ENCODE results near the gene KLHL29. TPM values are rescaled to one million over a fixed set of nuclear protein-coding genes. Genes with fewer than 3 reads are reported as not detected.

Gene KLHL29
- total and polyA plus RNA-seq, 4 donors: 0.29 to 2.3 (median 0.68) TPM

DNA sequence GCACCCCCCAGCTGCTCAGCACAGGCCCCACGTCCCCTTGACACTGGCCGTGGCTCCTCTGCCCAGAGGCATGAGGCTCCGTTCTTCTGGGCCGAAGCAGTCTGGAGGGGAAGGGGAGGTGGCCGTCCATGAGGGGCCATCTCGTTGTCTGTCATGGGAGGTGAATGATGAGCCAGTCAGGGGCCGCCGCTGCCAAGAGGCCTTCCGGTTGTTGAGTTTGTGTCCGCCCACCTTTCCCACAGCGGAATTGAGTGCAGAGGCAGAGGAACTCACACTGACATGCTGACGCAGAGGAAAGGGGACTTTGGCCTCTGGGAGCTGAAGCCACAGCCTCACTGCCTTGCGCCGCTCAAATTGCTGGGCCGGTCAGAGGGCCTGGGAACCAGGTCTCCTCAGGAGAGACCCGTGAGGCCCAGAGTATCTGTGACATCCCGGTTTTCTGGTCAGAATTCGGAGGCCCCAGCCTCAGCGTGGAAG lies 273.5 kb downstream of the KLHL29 start:
- Histone ChIP-seq H3K4me1 (ENCODE audit: control insufficient read depth in 4 of 4, insufficient read depth in 4 of 4, low read length in 3 of 4) (no peaks in the 10 kb centered on the region), H3K9ac (ENCODE audit: low read depth in 1 of 2, low read length in 2 of 2) (no peak overlapping the region), H3K4me3 (ENCODE audit: low read depth in 1 of 3, low read length in 3 of 3) (no peak overlapping the region), H3K9me3 (ENCODE audit: control insufficient read depth in 4 of 4, low read length in 3 of 4) (no peaks in the 10 kb centered on the region), H3K27ac (ENCODE audit: low read depth in 1 of 2, low read length in 2 of 2) (no peak overlapping the region), H3K36me3 (ENCODE audit: control insufficient read depth in 4 of 4, insufficient read depth in 3 of 4, low read depth in 1 of 4, low read length in 3 of 4) (no peaks in the 10 kb centered on the region), H3K27me3 (ENCODE audit: control insufficient read depth in 4 of 4, insufficient read depth in 4 of 4, low read length in 3 of 4) (no peaks in the 10 kb centered on the region)
- TF ChIP-seq NR2F2 (IDR thresholded peaks at IDR 0.05): peak; percentile 37
- TF ChIP-seq, protein P1, sequence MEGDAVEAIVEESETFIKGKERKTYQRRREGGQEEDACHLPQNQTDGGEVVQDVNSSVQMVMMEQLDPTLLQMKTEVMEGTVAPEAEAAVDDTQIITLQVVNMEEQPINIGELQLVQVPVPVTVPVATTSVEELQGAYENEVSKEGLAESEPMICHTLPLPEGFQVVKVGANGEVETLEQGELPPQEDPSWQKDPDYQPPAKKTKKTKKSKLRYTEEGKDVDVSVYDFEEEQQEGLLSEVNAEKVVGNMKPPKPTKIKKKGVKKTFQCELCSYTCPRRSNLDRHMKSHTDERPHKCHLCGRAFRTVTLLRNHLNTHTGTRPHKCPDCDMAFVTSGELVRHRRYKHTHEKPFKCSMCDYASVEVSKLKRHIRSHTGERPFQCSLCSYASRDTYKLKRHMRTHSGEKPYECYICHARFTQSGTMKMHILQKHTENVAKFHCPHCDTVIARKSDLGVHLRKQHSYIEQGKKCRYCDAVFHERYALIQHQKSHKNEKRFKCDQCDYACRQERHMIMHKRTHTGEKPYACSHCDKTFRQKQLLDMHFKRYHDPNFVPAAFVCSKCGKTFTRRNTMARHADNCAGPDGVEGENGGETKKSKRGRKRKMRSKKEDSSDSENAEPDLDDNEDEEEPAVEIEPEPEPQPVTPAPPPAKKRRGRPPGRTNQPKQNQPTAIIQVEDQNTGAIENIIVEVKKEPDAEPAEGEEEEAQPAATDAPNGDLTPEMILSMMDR (IDR thresholded peaks at IDR 0.05; ENCODE audit: low read depth, low read length, missing input control): no peak
- TF ChIP-seq HNF4G (IDR thresholded peaks at IDR 0.05): peak; percentile 45
- TF ChIP-seq FOXA1 (IDR thresholded peaks at IDR 0.05): no peak
- TF ChIP-seq HNF4A (conservative IDR thresholded peaks at IDR 0.05): peak; percentile 48 to 63
- peak; percentile 53 for TF ChIP-seq SP1 (IDR thresholded peaks at IDR 0.05)
- peak in 1 of 2 donors; percentile 31 for TF ChIP-seq RAD21 (IDR thresholded peaks at IDR 0.05)
- WGBS: 46% methylated on average over 19 of the region's 19 CpGs
- peak; percentile 48 for DNase-seq (ENCODE audit: low spot score)

DNA sequence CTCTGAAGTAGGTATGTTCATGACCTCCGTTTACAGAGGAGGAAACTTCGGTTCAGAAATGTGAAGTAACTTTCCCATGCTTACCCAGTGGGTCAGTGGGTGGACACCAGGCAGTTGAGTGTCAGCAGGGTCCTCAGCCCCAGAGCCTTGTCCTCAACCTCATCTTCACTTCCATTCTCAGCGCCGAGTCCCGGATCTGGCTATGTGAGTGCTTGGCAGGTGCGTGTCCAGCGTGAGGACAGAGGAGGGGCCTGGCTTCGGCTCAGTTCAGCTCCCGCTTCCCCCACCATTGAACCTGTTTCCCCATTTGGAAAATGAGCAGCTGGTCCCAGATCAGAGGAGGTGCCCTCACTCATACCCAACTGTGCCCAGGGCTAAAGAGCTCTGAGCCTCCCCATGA lies 274.3 kb downstream of the KLHL29 start:
- DNase-seq (ENCODE audit: low spot score): no peak
- 95% methylated on average over 9 of the region's 9 CpGs for WGBS
- Histone ChIP-seq H3K4me3 (ENCODE audit: low read depth in 1 of 3, low read length in 3 of 3) (no peak overlapping the region), H3K9me3 (ENCODE audit: control insufficient read depth in 4 of 4, low read length in 3 of 4) (no peaks in the 10 kb centered on the region), H3K36me3 (ENCODE audit: control insufficient read depth in 4 of 4, insufficient read depth in 3 of 4, low read depth in 1 of 4, low read length in 3 of 4) (no peaks in the 10 kb centered on the region), H3K9ac (ENCODE audit: low read depth in 1 of 2, low read length in 2 of 2) (no peak overlapping the region), H3K27me3 (ENCODE audit: control insufficient read depth in 4 of 4, insufficient read depth in 4 of 4, low read length in 3 of 4) (no peaks in the 10 kb centered on the region), H3K27ac (ENCODE audit: low read depth in 1 of 2, low read length in 2 of 2) (no peak overlapping the region), H3K4me1 (ENCODE audit: control insufficient read depth in 4 of 4, insufficient read depth in 4 of 4, low read length in 3 of 4) (no peaks in the 10 kb centered on the region)
- TF ChIP-seq RXRA (IDR thresholded peaks at IDR 0.05) (no peak), EGR1 (IDR thresholded peaks at IDR 0.05; ENCODE audit: low read depth in 2 of 2) (no peak), HNF4G (IDR thresholded peaks at IDR 0.05) (no peak), NR2F2 (IDR thresholded peaks at IDR 0.05) (no peak), FOXA2 (IDR thresholded peaks at IDR 0.05) (no peak), GABPA (IDR thresholded peaks at IDR 0.05 in 1 of 2, conservative IDR thresholded peaks at IDR 0.05 in 1 of 2) (no peak), SP1 (IDR thresholded peaks at IDR 0.05) (no peak), FOXA1 (IDR thresholded peaks at IDR 0.05) (no peak), JUND (IDR thresholded peaks at IDR 0.05) (no peak), RAD21 (IDR thresholded peaks at IDR 0.05) (no peak)
- TF ChIP-seq, protein P2, sequence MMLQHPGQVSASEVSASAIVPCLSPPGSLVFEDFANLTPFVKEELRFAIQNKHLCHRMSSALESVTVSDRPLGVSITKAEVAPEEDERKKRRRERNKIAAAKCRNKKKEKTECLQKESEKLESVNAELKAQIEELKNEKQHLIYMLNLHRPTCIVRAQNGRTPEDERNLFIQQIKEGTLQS (IDR thresholded peaks at IDR 0.05): no peak
- TF ChIP-seq, protein P3, sequence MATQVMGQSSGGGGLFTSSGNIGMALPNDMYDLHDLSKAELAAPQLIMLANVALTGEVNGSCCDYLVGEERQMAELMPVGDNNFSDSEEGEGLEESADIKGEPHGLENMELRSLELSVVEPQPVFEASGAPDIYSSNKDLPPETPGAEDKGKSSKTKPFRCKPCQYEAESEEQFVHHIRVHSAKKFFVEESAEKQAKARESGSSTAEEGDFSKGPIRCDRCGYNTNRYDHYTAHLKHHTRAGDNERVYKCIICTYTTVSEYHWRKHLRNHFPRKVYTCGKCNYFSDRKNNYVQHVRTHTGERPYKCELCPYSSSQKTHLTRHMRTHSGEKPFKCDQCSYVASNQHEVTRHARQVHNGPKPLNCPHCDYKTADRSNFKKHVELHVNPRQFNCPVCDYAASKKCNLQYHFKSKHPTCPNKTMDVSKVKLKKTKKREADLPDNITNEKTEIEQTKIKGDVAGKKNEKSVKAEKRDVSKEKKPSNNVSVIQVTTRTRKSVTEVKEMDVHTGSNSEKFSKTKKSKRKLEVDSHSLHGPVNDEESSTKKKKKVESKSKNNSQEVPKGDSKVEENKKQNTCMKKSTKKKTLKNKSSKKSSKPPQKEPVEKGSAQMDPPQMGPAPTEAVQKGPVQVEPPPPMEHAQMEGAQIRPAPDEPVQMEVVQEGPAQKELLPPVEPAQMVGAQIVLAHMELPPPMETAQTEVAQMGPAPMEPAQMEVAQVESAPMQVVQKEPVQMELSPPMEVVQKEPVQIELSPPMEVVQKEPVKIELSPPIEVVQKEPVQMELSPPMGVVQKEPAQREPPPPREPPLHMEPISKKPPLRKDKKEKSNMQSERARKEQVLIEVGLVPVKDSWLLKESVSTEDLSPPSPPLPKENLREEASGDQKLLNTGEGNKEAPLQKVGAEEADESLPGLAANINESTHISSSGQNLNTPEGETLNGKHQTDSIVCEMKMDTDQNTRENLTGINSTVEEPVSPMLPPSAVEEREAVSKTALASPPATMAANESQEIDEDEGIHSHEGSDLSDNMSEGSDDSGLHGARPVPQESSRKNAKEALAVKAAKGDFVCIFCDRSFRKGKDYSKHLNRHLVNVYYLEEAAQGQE (IDR thresholded peaks at IDR 0.05): no peak
- TF ChIP-seq, protein P1 (IDR thresholded peaks at IDR 0.05; ENCODE audit: low read depth, low read length, missing input control): no peak
- TF ChIP-seq, protein P4, sequence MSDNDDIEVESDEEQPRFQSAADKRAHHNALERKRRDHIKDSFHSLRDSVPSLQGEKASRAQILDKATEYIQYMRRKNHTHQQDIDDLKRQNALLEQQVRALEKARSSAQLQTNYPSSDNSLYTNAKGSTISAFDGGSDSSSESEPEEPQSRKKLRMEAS (IDR thresholded peaks at IDR 0.05): no peak
- TF ChIP-seq, protein P5, sequence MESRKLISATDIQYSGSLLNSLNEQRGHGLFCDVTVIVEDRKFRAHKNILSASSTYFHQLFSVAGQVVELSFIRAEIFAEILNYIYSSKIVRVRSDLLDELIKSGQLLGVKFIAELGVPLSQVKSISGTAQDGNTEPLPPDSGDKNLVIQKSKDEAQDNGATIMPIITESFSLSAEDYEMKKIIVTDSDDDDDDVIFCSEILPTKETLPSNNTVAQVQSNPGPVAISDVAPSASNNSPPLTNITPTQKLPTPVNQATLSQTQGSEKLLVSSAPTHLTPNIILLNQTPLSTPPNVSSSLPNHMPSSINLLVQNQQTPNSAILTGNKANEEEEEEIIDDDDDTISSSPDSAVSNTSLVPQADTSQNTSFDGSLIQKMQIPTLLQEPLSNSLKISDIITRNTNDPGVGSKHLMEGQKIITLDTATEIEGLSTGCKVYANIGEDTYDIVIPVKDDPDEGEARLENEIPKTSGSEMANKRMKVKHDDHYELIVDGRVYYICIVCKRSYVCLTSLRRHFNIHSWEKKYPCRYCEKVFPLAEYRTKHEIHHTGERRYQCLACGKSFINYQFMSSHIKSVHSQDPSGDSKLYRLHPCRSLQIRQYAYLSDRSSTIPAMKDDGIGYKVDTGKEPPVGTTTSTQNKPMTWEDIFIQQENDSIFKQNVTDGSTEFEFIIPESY (IDR thresholded peaks at IDR 0.05): no peak

Data from liver (tissue), 9 donors.